Stimulated activated CD4-positive, alpha-beta T cell treated with anti-CD3 and anti-CD28 coated beads, Interleukin-2, amount 100 ng/mL, for 4 hours (primary cell): ENCODE results near the gene SERINC2.
"Not testable (repeated sequence)": the region's sequence is repeated elsewhere in the genome, so short reads cannot be mapped to it uniquely, and the experiment has no call there.

Source experiments
- DNase-seq: peaks from one replicate; pipeline ENCODE4 v3.0.0-alpha.2; 2020; ENCODE audit warnings: low read depth

Gene SERINC2

DNA sequence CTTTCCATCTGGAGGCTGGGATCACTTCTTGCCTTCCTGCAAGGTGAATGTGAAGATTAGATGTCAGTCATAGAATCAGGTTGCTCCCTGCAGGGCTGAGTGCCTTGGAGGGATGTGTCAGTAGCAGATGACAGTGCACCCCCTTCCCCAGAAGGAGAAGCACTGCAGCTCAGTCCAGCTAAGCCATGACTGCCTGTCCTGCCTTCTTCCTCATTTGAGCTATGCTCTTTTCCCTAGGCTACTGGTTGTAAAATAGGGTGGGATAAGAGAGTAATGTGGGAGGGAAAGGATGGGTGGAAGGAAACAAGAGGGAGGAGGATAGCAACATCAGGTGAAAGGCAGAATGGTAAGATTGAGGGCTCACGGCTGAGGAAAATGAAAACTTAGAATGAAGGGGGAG is 29.0 kb upstream of the SERINC2 start:
- DNase-seq: no peak

DNA sequence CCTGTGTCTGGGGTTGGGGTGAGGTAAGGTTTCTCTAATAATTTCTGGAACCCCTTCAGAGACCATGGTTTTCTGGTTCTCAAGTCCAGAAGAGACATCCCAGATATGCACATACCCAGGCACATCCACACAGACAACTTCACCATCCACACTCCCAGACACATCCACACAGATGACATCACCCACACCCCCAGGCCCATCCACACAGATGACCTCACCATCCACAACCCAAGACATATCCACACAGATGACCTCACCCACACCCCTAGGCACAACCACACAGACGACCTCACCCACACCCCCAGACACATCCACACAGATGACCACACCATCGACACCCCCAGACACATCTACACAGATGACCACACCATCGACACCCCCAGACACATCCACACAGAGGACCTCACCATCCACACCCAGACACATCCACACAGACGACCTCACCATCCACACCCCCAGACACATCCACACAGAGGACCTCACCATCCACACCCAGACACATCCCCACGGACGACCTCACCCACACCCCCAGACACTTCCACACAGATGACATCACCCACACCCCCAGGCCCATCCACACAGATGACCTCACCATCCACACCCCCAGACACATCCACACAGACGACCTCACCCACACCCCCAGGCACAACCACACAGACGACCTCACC is 26.3 kb upstream of the SERINC2 start:
- DNase-seq: not testable (repeated sequence)

DNA sequence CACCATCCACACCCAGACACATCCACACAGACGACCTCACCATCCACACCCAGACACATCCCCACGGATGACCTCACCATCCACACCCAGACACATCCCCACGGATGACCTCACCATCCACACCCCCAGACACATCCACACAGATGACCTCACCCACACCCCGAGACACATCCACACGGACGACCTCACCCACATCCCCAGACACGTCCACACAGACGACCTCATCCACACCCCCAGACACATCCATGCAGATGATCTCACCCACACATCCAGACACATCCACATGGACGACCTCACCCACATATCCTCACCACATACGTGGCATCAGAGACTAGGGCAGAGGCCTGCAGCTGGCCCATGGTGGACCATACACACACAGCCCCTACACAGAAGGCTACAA is 25.4 kb upstream of the SERINC2 start:
- DNase-seq: no peak

DNA sequence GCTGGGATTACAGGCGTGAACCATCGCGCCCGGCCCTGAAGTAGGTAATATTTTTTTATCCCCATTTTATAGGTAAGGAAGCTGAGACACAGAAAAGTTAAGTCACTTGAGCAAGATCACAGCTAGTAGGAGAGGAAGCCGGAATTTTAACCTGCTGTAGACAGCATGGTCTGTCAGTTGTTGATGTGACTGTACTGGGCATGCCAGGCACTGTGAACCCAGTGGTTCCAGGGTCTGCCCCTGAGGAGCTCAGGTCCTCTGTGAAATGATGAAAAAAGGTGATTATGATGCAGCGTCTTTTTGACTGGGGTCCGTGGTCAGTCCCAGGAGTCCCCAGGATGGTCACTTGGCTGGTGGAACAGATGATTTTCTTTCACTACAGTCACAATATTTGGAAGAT is 23.4 kb upstream of the SERINC2 start:
- no peak for DNase-seq

DNA sequence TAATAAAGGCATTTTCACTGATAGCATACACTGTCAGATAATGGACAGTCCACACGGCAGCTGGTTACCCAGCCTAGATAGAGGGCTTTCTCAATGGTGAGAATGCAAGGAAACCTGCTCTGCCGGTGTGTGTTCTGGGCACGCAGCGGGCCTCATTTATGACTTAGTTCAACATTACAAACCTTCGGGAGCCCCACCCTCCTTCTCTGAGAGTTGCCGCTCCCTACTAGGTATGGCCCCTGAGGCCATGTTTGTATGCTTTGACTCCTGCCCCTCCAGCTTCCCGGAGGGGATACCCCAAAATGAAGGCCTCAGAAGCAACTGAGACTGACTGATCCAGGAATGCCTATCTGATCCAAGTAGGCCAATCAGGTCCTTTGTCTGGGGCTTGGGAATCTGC is 22.9 kb upstream of the SERINC2 start:
- no peak for DNase-seq

DNA sequence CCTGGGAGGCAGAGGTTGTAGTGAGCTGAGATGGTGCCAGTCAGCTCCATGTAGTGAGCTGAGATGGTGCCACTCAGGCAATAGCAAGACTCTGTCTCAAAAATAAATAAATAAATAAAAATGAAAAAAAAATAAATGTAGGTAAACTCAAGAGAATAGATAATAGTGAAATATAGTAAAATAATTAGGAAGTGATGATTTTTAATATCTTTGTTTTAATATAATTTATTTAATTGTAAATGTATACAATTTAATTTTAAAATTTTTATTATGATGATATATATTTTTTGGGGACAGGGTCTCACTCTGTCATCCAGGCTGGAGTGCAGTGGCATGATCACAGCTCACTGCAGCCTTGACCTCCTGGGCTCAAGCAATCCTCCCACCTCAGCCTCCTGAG is 19.6 kb upstream of the SERINC2 start:
- no peak for DNase-seq

DNA sequence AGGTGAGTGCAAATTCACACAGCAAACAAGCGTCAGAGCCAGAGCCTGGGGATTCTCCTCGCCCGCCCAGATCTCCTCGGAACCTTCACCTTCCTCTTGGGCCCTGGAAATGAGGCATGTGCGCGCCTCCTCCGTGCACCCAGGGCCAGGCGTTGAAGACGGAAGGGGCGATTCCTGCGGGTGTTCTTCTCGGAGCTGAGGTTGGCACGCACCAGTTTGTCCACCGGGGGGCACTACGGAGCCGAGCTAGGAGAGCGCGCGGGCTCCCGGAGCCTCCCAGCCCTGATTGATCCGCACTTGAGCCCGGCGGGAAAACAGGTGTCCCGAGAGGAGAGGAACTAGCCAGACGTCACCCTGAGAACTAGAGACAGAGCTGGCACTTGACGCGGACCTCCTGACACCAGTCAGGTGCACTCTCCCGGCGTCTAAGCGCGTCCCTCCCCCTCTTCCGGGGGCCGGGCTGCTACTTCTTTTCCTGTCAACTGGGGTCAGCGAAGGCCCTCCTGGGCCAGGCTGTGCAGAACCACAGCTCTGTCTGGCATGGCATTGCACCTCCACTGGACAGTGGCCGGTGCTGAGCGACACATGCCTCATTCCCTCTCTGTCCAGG is 18.3 kb upstream of the SERINC2 start:
- peak; percentile 51 for DNase-seq

DNA sequence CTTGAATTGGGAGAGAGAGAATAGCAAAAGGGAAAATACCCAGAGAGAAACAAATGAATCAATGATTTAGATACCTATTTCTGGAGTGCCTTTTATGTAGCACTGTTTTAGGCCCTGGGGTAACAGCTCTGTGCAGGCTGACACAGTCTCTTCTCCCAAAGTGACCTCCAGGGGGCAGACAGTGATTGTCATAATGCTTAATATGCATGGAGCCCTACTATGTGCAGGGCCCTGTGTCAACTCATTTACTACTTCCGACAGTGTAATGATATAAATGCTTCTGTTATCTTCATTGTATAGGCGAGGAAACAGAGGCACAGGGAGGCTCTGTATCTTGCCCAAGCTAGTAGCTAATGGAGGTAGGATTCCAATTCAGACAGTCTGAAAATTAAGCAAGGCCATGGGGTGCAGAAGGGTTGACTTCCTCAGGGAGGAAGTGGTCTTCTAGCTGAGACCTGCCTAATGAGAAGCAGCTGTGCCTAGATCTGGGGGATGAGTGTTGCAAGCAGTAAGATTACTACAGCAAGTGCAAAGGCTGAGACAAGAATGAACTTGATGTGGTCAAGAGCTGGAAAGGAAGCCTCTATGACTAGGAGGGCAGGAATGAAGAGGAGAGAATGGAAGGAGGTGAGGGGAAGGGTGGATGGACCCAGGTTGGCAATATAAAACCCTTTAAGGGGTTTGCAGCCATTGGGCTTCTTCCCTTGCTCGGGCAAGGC is 16.2 kb upstream of the SERINC2 start:
- no peak for DNase-seq

DNA sequence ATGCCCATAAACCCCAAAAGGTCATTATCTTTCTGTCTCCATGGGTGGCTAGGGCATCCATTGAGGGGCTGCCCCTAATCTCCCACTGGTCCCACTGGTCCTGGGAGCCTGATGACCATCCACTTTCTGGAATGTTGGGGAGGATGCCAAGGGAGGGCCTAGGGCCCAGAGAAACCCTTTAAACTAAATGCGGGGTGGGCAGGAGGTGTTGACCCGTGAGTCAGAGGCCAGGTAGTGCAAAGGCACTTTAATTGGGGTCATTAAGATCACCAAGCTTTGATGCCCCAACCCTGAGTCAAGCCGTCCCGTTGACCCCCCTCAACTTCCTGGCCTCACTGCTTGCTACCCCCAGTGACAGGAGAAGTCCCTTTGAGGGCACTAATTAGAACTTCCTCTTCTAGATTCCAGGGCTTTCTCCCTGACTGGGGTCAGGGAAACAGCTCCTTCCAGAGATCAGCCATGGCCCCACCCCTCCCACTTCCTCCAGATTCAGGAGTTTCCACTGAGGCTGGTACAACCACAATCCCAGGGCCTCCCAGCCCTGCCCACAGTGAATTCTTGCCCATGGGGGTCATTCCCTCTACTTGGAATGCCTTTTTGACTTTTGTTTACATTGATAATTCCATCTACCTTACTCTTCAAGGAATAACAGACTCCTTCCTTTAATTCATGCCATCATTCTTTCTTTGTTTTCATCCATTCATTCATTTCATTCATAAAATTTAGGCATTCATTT is 15.5 kb upstream of the SERINC2 start:
- no peak for DNase-seq

DNA sequence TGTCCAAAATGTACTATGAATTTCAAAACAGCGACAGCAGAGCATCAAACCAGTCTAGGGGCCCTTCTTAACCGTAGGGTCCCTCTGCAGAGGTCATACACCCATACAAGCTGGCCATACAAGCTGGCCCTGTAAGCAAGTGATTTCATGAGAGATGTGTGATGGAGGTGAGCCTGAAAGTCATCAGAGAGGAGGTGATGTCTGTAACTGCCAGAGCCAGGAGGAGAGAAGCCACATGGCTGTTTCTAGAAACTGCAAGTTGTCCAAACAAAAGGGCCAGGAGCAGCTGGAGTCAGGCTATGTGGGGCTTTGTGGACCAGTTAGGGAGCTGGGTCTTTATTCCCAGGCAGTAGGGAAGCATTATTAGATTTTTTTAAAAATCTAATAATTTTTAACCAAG is 14.8 kb upstream of the SERINC2 start:
- no peak for DNase-seq

DNA sequence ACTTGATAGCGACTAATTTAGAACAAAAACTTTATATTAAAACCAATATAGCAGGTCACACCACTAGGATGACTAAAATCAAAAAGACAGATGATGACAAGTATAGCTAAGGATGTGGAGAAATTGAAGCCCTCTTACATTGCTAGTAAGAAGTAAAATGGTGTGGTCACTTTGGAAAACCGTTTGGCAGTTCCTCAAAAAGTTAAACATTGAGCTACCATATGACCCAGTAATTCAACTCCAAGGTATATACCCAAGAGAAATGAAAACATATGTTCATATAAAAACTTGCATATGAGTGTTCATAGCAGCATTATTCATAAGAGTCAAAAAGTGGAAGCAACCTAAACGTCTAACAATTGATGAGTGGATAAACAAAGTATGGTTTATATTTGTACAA is 13.0 kb upstream of the SERINC2 start:
- DNase-seq: no peak

DNA sequence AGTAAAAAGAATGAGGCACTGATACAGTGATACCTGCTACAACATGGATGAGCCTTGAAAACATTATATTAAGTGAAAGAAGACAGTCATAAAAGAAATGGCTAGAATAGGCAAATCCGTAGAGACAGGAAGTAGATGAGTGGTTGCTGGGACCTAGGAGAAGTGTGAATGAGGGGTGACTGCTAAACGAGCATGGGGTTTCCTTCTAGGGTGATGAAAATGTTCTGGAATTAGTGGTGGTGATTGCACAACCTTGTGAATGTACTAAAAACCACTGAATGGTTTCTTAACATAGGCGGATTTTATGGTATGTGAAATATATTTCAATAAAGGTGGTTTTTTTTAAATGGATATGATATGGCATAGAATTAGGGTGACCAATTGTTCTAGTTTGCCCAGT is 12.6 kb upstream of the SERINC2 start:
- no peak for DNase-seq

DNA sequence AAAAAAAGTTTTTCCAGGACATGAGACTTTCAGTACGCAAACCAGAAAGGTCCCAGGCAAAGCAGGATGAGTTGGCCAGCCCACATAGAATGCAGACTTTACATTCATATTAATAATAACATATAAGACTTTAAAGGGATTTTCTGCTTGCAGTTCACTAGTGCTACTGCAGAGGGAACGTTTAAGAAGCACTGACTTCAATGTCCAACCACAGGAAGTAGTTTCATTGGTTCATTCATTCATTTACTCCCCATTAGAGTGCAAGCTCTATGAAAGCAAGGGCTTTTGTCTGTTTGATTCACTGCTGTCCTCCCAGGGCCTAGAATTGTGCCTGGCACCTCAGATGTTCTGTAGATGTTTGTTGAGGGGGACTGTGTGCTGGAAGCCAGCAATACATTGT is 11.8 kb upstream of the SERINC2 start:
- no peak for DNase-seq

DNA sequence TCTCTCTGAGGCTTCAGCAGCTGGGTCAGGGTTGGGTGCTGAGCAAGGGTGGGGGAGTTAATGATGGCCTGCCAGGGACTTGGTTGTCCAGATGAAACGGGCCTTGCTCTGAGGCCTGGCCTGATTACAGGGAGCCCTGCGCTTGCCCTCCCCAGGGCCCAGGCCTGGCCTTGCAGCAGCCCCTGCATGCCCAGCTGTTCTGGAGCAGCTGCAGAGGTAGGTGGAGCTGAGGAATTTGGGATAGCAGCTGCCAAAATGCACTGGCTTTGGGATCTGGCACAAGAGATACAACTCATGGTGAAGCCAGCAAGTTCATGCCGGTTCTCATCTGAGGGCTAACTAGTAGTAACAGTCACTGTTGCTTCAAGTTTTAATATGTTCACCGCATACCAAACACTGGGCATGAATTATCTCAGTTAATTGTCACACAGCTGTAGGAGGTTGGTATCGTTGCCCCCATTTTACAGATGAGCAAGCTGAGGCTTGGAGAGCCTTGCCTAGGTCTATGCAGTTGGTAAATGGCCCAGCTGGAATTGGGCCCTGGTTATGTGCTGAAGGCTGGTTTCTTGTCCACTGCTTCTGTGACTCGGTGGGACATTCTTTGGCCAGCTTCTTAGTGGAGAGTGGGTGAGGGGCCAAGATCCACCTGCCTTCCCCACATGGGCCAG is 7.3 kb upstream of the SERINC2 start:
- no peak for DNase-seq

DNA sequence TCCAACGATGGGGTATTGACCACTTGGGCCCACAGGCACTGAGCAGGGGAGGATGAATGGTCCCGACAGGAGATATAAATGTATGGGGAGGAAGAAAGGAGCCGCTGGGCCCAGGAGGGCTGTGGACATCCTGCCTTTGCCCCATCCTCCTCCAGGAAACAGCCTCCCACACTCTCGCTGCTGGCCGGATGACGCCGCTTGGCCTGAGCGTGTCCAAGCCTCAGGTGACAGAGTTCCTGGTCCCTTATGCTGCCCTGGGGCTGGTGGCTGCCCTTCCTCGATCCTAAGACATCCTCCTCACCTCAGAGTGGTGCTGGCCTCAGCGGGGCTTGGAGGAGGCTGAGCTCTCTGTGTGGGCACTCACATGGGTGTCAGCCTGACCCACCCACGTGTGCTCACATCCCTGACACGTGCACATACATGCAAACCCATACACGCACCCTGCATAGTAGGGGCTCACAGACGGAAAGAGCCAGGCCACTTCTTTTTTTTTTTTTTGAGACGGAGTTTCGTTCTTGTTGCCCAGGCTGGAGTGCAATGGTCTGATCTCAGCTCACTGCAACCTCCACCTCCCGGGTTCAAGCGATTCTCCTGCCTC is 5.9 kb upstream of the SERINC2 start:
- DNase-seq: no peak

DNA sequence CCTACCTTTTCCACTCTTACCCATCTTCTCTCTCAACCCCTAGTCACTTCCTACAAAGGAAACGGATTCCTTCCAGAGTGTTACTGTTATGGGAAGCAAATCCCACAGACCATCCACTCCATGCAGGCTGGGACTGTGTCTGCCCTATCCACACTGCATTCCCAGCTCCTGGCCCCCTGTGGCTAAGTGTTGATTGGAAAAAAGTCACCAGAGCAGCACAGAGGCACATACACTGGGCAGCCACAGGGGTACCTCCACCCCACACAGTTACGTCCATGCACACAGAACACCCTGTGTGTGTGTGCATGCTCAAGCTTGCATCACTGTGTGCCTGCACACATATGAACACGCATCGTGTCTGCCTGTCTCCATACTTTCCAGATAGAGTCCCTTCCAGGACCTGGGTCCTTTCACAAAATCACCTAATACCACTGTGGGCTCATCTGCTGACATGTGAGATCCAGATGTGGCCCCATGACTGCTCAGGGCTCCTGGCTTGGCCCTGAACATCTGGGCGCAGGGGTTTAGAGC is 4.2 kb upstream of the SERINC2 start:
- no peak for DNase-seq

DNA sequence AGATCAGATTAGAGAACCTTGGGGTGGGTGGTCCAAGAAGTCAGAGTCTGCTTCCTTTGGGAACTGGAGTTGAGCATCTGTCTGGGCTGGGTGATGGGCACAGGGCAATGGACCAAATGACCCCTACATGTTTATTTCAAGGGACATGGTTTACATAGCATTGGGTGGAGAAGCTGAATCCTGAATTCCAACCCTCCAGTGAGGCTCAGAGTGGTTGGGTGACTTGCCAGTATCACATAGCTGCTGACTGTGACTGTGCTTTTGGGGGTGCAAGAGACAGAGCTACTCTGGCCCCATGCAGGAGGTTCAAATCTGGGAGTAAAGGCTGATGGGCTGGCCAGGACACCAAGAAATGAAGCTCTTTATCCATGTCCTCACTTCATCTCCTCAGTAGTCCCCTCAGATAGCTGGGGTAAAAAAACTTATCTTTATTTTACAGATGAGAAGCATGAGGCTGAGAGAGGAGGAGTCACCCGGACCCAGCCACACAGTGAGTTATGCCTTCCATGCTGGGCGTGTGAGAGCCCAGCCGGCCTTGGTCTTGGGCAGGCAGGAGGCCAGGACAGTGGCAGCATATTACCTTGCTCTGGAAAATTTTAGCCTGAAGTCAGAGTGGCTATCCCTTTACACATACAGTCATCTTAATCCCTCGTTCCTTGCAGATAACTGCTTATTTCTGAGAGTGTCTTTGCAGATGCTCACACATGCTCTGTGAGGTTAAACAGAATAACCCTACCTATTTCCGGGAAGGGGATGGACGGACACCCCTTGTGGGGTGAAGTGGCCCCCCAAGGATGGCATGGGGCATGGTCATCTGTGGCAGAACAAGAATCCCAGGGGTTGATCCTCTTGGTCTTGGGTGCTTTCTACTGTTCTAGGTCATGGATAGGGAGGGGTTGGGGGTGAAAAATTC is 2.8 kb upstream of the SERINC2 start:
- no peak for DNase-seq

DNA sequence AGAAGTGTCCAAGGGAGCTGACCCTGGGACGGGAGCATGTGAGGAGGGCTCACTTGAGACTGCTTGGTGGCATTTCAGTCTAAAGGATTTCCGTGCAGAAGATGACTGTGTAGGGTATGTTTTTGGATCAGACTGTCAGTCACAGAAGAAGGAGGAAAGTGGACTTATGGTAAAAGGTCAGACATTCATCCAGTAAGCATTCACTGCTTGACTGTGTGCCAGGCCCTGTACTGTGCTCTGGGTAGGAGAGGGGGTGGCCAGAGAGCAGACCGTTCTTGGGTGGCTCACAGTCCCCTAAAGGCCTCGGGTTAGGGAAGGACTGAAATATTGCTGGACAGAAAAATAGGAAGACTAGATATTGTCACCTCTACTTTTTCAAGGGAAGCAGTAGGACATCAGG is 2.1 kb upstream of the SERINC2 start:
- DNase-seq: no peak

DNA sequence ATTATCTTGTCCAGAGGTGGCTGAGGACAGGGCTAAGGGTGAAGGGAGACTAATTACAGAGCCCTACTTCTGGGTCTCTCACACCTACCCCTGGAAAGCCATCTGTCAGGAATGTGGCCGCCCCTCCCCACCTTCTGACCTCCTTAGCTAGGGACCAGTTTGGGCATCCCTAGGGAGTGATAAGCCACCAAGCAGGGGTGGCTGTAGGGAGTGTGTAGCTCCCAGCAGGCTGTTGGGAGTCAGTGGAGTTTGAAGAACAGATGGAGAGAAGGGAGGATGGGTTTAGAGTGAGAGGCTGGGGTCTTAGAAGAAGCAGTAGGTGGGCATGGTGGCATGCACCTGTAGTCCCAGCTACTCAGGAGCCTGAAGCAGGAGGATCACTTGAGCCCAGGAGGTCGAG is 808 bp upstream of the SERINC2 start:
- no peak for DNase-seq

DNA sequence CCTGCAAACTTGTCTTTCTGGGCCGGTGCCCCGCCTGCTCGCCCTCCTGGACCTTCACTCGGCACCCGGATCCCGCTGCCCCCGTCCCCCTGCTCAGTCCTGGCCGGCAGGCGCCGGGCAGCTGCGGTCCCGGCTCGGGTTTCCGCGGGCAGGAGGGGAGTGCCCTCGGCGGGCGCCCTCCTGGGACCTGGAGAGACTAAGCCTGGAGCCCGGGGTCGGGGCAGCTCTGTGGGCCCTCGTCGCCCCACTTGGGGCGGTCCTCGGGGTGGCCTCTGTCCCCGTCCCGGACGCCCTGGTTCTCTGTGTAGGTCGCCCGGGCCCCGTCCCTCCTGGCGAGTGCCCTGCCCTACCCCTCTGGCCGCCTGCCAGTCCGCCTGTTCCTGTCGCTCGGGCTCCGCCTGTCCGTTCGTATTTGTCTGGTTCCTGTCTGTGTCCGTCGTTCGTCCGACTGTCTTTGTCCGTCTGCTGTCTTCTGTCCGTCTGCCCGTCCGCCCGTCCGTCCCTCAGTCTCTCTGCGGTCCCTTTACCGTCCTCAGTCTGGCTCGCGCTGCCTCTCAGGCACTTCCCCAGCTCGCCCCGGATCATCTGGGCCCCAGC is 490 bp downstream of the SERINC2 start:
- DNase-seq: no peak
